Vagina (tissue), 2 donors: ENCODE measurements around the gene PDIA6.

ENCODE experiments used
- POLR2A ChIP-seq, 2 donors: fragments of 450-650 bp; IDR thresholded peaks; one replicate each; pipeline ENCODE4 v1.6.1; 2017; ENCODE audit warnings: antibody characterized with exemption in 2 of 2, mild to moderate bottlenecking in 2 of 2, moderate library complexity in 2 of 2
- TF ChIP-seq, protein P1 (sequence below), 3 experiments: fragments of 450-650 bp in 2 of 3; fragments of 200-600 bp in 1 of 3; sonication (generic) in 1 of 3; IDR thresholded peaks; one replicate each; pipeline ENCODE4 v1.5.1; 2017 to 2019; ENCODE audit warnings: antibody characterized with exemption in 3 of 3, mild to moderate bottlenecking in 2 of 3, moderate library complexity in 2 of 3

DNA sequence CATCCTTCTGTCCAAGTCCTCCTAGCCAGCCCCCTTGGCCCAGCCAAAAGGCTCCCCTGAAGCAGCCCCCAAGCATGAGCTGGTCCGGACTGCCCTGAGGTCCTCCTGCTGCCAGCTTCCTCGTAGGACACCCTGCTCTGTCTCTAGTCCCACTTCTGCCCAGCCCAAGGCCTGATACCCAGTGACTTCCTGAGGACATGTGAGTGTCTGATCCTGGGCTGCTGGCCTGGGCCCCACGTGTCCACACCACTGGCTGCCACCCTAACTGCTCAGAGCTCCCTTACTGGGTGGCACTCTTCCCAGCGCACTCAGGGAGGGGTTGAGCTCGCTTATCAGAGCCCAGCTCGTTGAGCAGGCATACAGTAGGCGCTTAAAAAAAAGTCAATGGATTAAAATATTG is 34.4 kb upstream of the PDIA6 start:
- TF ChIP-seq, protein P1, sequence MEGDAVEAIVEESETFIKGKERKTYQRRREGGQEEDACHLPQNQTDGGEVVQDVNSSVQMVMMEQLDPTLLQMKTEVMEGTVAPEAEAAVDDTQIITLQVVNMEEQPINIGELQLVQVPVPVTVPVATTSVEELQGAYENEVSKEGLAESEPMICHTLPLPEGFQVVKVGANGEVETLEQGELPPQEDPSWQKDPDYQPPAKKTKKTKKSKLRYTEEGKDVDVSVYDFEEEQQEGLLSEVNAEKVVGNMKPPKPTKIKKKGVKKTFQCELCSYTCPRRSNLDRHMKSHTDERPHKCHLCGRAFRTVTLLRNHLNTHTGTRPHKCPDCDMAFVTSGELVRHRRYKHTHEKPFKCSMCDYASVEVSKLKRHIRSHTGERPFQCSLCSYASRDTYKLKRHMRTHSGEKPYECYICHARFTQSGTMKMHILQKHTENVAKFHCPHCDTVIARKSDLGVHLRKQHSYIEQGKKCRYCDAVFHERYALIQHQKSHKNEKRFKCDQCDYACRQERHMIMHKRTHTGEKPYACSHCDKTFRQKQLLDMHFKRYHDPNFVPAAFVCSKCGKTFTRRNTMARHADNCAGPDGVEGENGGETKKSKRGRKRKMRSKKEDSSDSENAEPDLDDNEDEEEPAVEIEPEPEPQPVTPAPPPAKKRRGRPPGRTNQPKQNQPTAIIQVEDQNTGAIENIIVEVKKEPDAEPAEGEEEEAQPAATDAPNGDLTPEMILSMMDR (IDR thresholded peaks at IDR 0.05), result no peak
- no peak for TF ChIP-seq POLR2A (IDR thresholded peaks at IDR 0.05)
